Mononuclear cell (primary cell): ENCODE data around the gene UBL4A. TPM values are rescaled to one million over a fixed set of nuclear protein-coding genes. Genes with fewer than 3 reads are reported as not detected.

Experiments
- H3K27me3 ChIP-seq: 2 replicates; pipeline ENCODE4 v1.6.0; 2011; ENCODE audit warnings: low read length, control low read depth; ENCODE audit not compliant: insufficient read depth
- H3K4me1 ChIP-seq: 2 replicates; pipeline ENCODE4 v1.5.1; 2011; ENCODE audit warnings: mild to moderate bottlenecking, low read length, control low read depth; ENCODE audit not compliant: insufficient read depth
- H3K4me3 ChIP-seq: 2 replicates; pipeline ENCODE4 v1.5.1; 2011; ENCODE audit warnings: mild to moderate bottlenecking, low read length, moderate library complexity
- H3K9me3 ChIP-seq: 2 replicates; pipeline ENCODE4 v1.5.1; 2011; ENCODE audit warnings: low read depth, mild to moderate bottlenecking, control low read depth, low read length
- total RNA-seq: library from RNA; depleted of rRNA; stranded (reverse); fragments of >200 nt; gene quantifications from one replicate; pipeline ENCODE4 v1.2.3, GENCODE V29; 2012

Gene UBL4A
- total RNA-seq: 15.2 TPM

DNA sequence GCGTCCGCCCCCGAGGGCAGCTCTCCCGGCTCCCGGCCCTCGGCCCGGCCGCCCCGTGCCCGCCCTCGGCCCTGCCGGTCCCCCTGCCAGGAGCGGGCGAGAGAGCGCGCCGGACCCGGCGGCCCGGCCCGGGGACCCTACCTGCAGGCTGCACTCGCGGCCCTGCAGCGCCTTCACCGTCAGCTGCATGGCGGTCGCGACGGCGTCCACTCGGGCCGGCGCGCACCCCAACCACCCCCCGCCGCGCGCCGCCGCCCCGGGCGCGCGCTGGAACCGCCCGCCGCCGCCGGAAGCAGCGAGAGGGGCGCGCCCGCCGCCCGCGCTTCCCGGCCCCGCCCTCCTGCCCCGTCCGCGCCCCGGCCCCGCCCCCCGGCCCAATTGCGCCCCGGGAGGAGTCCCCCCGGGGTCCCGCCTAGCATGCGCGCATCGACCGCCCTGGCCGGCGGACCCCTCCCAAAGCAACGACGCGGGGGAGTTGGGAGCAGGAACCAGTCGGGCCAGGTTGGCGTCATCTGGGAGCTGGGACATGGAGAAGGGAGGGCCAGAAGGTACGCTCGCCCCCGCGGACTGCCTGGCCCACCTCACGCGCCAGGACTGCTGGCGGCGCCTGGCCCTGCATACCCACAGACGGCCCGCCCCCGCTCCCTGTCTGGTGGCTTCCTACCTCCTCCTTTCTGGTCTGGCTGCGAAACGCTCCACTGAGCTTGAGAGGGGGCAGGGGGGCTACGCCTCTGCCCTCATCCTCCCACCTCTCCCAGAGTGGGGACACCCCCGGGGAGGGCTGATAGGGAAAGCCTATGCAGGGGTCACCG is at the start of gene UBL4A:
Gene UBL4A (minus strand): TSS at position 220 of the 812 bp plus-strand sequence. CDS start 31 bp downstream, at position 189.
- no peaks in the 10 kb centered on the region for H3K9me3 ChIP-seq
- peaks cover 42% of the 10 kb centered on the region for H3K4me1 ChIP-seq
- H3K27me3 ChIP-seq: no peaks in the 10 kb centered on the region
- H3K4me3 ChIP-seq: peak within 1 kb of the TSS; percentile 55

DNA sequence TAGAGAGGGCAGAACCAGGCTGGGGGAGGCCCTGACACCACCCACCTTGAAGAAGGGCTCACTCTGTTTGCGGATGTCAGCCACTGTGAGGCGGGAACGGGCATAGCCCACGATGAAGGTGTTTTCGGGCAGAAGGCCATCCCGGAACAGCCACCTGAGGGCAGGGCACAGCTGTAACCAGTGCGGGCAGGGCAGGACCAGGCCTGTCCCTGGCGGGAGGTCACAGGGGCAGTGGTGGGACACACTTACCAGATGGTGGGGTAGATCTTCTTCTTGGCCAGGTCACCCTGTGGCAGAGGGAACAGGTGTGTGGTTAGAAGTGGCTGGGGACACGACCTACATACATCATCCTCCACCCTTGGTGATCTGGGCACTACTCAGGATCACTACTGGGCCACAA is 49.5 kb upstream of the UBL4A start:
- no peak overlapping the region for H3K4me3 ChIP-seq
- H3K27me3 ChIP-seq: no peaks in the 10 kb centered on the region
- no peaks in the 10 kb centered on the region for H3K9me3 ChIP-seq
- peaks cover 12% of the 10 kb centered on the region for H3K4me1 ChIP-seq

DNA sequence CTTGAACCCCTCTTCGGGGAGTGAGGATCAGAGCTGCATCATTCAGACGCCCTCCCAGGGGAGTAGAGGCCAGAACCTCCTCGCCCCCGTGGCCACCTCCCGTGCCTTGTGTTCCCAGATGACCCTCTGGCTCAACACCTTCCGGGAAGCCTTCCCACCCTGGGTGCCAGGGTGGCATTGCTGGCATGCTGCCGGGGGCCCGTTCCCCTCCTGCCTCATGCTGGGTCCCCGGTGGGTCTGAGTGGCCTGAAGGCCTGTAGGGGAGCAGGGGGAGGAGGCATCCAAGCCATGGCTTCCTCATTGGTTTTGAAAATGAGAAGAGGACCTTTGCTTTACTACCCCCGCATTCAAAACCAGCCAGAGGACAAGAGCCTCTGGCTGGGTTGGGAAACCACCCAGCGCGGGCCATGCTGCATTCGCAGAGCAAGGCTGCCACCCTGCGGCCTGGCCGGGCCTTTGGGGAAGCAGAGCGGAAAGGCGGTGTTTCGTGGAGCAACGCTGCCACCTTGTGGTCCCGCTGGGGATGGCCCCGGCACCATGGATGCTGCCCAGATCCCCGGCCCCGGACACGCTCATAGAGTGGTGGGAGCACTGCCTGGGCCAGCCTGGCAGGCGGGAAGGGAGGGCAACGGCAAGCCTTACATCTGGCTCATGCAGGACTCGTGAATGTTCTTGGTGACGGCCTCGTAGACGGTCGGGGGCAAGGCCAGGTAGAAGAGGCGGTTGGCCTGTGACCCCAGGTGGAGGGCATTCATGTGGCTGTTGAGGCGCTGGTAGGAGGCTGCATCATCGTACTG is 48.3 kb upstream of the UBL4A start:
- Histone ChIP-seq H3K27me3 (no peaks in the 10 kb centered on the region), H3K9me3 (no peaks in the 10 kb centered on the region), H3K4me3 (no peak overlapping the region), H3K4me1 (peaks cover 5% of the 10 kb centered on the region)

DNA sequence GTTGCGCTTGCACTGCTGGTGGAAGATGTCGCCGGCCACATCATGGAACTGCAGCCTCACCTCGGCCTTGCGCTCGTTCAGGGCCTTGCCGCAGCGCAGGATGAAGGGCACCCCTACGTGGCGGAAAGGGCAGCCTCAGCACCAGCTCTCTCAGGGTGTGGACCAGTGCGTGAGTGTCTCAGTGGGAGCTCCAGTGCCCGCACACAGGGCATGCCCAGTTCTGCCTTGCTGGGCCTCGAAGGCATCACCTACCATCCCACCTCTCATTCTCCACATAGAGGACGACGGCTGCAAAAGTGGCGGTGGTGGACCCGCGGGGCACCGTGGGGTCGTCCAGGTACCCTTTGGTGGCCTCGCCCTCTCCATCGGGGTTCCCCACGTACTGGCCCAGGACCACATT is 46.3 kb upstream of the UBL4A start:
- Histone ChIP-seq H3K9me3 (no peaks in the 10 kb centered on the region), H3K27me3 (no peaks in the 10 kb centered on the region), H3K4me1 (peaks cover 6% of the 10 kb centered on the region), H3K4me3 (no peak overlapping the region)

DNA sequence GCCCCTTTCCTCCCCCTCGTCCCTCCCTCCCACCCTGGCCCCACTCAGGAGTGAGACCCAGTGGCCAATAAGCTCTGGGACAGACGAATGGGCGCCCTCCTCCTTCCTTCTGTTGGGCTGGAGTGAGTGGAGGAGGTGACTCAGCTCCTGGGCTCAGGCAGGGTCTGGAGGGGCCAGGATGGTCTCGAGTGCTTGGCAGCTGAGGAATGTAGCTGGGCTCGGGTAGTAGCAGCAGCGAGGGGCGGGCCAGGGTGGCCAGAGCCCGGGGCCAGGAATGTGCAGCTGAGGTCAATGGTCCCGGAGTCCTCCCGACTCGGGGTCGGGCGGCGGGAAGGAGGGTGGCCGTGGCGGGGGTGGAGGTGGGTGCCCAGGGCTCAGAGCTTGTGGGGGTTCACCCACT is 45.2 kb upstream of the UBL4A start:
- peaks cover 16% of the 10 kb centered on the region for H3K4me1 ChIP-seq
- H3K27me3 ChIP-seq: no peaks in the 10 kb centered on the region
- no peaks in the 10 kb centered on the region for H3K9me3 ChIP-seq
- H3K4me3 ChIP-seq: no peak overlapping the region

DNA sequence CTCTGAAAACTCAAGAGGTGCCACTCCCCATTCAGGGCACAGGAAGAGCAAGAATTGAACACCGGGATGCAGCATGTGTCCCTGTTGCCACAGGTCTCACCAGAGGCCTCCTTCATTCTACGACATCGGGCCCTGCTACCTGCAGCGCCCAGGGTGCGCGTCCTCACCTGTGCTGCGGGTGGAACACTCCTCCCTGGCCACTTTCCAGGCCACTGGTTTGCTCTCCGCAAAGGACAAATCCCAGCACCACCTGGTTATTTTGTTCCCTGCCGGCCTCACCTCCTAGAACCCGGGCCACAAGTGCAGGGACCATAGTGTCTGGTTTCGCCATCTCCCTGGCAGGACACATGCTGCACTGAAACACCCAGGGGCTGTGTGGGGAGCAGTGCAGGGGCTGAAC is 43.9 kb upstream of the UBL4A start:
- Histone ChIP-seq H3K27me3 (no peaks in the 10 kb centered on the region), H3K4me1 (peaks cover 27% of the 10 kb centered on the region), H3K4me3 (no peak overlapping the region), H3K9me3 (no peaks in the 10 kb centered on the region)

DNA sequence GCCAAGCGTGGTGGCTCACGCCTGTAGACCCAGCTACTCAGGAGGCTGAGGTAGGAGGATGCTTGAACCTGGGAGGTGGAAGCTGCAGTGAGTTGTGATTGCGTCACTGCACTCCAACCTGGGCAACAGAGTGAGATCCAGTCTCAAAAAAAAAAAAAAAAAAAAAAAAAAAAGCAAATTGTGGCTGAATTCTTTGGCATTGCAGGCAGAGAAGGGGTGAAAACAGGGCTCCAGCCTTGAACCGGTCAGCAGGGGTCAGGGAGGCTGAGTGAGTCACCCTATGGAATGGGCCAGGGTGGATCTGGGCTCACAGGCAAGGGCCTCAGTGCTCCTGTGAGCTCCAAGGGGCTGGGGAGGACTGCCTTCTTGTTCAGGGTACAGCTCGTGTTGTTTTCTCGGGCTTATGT is 42.8 kb upstream of the UBL4A start:
- no peaks in the 10 kb centered on the region for H3K9me3 ChIP-seq
- peaks cover 22% of the 10 kb centered on the region for H3K4me1 ChIP-seq
- no peak overlapping the region for H3K4me3 ChIP-seq
- H3K27me3 ChIP-seq: no peaks in the 10 kb centered on the region

DNA sequence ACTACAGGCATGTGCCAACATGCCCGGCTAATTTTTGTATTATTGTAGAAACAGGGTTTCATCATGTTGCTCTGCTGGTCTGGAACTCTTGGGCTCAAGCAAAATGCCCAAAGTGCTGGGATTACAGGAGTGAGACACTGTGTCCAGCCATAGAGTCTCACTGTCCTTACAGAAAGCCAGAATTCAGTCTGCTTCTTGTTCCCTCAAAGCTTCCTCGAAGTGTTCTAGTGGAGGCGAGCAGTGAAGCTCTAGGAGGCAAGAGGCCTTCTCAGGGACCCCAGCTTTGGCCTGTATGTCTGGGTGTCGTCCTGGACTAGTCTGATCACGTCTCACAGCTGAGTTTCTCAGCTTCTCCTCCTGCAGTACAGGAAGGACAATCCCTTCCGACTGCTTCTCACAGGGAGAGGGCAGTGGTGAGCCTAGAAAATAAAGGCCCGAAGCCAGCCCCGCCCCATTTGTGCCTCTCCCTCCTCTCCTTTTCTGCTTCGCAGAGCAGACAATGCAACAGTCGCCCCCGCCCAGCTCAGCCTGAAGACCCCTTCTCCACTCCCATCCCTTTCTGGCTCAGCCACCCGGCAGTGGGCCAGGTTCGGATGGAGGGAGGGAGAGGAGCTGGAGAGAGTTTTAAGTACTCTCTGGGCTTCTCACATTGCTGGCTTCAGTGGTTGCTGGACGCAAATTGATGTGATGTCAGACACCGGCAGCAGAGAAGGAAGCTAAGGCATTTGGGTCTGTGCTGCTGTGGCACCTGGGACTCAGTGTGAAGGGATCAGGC is 40.7 kb upstream of the UBL4A start:
- Histone ChIP-seq H3K4me3 (no peak overlapping the region), H3K27me3 (no peaks in the 10 kb centered on the region), H3K4me1 (peaks cover 22% of the 10 kb centered on the region), H3K9me3 (no peaks in the 10 kb centered on the region)

DNA sequence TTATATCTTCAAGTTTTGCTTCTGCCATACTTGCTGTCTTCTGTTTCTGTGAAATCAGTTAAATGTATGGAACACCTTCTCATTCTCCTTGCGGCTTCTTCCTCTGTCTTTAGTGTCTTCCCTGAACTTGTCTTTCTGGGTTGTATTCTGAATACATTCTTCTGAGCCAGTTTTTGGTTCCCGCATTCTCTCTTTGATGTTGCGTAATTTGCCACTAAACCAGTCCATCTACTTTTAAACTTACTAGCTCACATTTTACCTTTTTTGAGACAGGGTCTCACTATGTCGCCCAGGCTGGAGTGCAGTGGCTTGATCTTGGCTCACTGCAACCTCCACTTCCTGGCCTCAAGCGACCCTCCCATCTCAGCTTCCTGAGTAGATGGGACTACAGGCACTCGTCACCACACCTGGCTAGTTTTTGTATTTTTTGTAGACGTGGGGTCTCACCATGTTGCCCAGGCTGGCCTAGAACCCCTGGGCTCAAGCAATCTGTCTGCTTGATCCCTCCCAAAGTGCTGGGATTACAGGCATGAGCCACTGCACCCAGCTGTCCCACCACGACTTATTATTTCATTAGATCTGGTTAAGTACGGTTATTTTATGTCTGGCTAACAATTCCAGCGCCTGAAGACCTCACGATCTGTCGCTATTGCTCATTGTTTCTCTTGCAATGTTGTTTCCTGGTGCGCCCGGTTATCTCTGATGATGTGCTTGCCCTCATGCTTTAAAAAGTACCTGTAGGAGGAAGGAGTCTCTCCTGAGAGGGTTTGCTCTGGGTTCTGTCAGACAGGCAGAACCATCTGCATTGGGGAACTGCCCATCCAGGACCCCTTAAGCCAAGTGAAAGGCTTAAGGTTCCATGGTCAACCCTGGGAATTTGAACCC is 39.4 kb upstream of the UBL4A start:
- no peaks in the 10 kb centered on the region for H3K9me3 ChIP-seq
- peaks cover 22% of the 10 kb centered on the region for H3K4me1 ChIP-seq

DNA sequence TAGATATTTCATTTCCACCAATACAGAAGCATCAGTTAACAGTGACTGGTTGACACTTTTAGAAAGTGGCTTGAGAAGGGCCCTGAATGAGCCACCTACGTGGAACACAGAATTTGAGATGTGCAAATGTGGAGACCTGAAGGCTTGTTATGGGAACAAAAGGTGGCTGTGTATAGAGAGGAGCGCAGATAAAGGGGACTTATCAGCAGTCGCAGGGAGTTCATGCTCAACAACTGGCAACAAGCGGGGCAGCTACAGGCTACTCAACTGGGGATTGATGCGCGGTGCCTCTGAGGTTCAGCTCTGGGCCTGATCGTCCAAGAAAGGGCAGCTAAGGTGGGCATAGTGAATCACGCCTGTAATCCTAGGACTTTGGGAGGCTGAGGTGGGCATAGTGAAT is 33.0 kb upstream of the UBL4A start:
- Histone ChIP-seq H3K9me3 (no peaks in the 10 kb centered on the region), H3K4me1 (peaks cover 15% of the 10 kb centered on the region), H3K4me3 (no peak overlapping the region), H3K27me3 (no peaks in the 10 kb centered on the region)

More for the DNA sequence above, 39.4 kb upstream of the UBL4A start:
- Histone ChIP-seq H3K4me3 (no peak overlapping the region), H3K27me3 (no peaks in the 10 kb centered on the region)

DNA sequence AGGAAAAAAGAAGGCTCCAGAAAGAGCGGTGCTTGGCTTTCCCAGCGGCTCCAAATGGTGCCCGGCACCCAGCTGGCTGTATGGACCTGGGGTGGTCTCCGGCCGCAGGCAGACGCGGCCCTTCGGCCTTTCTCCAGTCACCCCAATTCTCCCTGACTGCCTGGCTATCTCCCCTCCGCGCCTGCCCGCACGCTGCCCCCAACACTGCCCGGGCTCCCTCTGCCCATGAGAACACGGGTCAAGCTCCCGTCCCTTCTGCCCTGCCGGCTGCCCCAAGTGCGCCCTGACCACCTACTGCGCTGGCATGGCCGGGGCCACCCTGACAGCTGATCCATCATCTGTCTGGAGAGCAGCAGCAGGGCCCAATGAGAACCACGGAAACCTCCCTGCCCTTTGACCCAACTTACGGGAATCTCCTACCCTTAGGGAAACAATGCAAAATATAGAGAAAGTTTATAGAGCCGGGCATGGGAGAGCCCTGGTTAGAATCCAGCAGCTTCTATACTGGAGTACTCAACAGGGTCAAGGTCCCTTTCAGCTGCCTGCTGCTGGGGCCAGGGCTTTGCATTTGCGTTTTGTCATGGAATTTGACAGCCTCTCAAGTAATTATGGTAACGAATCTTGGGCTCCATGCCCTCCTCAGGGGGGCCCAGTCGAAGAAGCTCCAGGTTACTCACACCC is 30.8 kb upstream of the UBL4A start:
- H3K4me3 ChIP-seq: no peak overlapping the region
- no peaks in the 10 kb centered on the region for H3K27me3 ChIP-seq
- H3K4me1 ChIP-seq: peaks cover 15% of the 10 kb centered on the region
- H3K9me3 ChIP-seq: no peaks in the 10 kb centered on the region

DNA sequence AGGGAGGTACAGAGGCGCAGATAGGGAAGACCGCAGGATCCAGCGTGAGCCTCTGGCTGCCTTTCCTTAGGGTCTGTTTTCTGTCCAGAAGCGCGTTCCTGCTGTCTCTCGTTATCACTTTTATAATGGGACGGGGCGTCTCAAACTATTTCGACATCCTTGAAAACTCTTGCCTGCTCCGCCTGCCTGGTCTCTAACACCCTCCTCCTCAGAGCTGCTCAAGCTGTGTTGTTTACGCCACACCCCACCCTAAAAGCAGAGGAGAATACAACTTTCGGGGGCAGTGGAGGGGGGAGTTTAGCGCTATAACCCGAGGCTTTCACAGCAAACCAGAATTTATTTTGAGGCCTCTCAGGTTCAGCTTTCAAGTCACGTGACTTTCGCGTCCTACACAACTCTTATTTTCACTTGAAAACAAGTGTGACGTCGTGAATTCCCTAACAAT is 30.3 kb upstream of the UBL4A start:
- Histone ChIP-seq H3K27me3 (no peaks in the 10 kb centered on the region), H3K4me1 (peaks cover 15% of the 10 kb centered on the region)

DNA sequence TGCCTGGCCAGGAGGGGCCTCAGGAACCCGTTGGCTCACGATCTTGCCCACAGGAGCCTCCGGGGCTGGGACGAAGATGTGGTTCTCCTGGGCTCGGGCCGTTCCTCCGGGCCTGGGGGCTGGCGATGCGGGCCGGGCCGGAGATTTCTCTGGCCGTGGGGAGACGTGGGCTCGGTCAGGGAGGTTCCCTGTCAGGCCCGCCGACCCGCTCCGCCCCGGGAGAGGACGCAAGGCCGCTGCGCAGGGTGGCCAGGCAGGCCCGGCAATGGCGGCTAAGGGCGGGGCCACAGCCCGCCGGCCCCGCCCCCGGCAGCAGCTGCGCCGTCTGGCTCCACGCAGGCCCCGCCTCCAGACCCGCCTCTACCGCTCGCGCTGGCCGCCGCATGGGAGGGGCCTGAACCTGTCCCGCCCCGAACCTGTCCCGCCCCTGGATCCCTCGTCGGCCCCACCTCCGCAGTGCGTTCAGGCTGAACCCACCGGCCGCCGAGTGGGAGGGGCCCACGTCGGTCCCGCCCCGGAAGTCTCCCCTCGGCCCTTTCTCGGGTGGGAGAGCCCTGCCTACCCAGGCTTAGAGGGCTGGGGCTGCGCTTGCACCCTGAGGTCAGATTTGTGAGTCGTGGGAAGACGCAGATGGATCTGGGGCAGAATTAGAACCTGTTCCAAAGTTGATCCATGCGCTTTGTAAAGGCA is 29.7 kb upstream of the UBL4A start, which contains the start of gene FAM3A:
Gene FAM3A (minus strand): TSS at position 267 of the 690 bp plus-strand sequence. CDS start 460 bp downstream, outside the sequence.
- Histone ChIP-seq H3K4me1 (peaks cover 15% of the 10 kb centered on the region), H3K4me3 (peak within 1 kb of the TSS; percentile 58), H3K9me3 (no peaks in the 10 kb centered on the region), H3K27me3 (no peaks in the 10 kb centered on the region)

More for the DNA sequence above, 30.3 kb upstream of the UBL4A start:
- H3K4me3 ChIP-seq: peak overlapping the region; percentile 43
- H3K9me3 ChIP-seq: no peaks in the 10 kb centered on the region
